ENCODE data around the gene F5.
"Not testable (repeated sequence)": the region's sequence is repeated elsewhere in the genome, so short reads cannot be mapped to it uniquely, and the experiment has no call there.

F5 gene

DNA sequence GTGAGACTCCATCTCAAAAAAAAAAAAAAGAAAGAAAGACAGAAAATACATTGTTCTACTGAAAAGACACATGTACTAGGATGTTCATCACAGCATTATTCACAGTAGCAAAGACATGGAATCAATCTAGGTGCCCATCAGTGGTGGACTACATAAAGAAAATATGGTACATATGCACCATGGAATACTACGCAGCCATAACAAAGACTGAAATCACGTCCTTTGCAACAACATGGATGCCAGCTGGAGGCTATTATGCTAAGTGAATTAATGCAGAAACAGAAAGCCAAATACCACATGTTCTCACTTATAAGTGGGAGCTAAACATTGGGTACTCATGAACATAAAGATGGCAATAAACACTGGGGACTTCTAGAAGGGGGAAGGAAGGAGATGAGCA lies 51.6 kb downstream of the F5 start:
- DNase-seq, result no peak

- not testable (repeated sequence) for DNase-seq
Measured at GRCh38 chr1:169533528-169534190, 52.6 kb downstream of the F5 start.

DNA sequence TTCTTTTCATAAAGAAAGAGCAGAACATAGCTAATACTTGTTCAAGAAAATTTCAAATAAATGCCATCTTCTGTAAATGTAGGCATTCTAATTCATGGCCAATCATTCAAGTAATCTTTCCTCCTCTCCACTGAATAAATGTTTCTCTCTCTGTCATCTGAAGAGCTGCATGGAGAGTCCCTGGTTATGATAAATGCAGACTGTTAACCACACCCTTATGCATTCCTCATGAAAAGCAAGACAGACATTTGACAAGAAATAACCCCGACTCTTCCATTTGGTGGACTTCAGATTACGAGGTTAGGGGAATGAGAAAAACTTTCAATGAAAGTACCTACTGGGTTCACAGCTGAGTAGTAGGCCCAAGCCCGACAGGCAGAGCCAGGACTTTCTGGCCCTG lies 55.8 kb downstream of the F5 start:
- DNase-seq, result no peak

DNA sequence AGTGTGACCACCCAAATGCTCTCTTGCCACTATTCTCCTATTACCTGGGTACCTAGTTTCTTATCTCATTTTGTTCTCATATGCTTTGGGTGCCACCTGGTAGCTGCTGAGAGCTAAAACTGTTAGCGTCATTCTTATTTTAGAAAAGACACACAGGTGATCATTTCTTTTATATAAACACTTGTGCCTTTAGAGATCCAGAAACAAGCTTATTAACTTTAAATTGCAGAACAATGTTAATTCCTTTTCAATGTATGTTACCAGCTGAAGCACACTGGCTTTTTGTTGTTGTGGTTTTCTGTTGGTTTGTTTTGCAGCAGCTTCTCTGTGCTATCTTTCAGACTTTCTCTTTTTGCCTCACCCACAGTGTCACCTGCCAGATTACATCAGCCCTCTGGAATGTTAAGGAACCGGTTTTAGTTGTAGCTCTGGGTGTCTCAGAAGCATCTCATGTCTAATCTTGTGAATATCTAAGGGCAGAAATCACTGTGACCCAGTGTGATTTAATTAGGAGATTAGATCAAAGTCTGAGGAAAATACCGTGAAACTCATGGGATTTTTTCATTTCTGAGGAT lies 57.1 kb downstream of the F5 start:
- no peak for DNase-seq

DNA sequence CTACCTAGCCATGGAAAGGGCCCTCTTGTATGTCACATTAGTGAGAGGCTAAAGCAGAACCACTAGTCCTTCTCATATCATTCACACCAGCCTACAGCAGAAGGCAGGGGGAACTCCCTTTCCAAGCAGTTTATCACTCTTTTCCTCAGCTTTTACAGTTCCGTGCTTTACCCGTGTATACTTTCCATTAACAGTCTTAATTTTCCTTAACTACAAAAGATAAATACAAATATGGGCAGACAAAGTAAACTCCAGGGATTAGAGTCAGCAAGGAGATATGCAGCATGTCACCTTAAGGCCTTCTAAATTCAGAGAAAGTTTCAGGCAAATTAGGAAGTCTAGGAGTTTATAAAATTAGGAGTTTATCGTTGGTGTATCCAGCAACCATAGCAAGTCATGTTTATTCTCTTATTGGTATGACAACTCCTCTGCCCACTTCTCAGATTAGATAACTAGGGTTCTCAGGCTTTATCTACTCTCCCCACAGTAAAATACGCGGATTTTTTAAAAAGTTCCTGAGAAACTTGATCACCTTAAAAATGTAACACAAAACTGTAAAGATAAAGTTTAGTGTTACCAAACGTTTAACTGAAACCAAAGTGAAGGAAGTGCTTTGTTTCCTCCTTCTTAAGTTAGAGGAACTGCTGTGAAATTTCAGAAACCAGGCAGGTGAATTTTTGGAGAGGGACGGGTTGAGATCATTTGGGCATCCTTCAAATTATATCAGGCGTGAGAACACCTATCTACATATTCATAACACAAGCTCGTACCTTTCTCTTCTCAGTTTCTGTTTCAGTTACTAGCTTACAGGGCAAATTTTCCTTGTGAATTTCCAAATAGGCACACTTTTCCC lies 57.8 kb downstream of the F5 start:
- DNase-seq, result no peak

DNA sequence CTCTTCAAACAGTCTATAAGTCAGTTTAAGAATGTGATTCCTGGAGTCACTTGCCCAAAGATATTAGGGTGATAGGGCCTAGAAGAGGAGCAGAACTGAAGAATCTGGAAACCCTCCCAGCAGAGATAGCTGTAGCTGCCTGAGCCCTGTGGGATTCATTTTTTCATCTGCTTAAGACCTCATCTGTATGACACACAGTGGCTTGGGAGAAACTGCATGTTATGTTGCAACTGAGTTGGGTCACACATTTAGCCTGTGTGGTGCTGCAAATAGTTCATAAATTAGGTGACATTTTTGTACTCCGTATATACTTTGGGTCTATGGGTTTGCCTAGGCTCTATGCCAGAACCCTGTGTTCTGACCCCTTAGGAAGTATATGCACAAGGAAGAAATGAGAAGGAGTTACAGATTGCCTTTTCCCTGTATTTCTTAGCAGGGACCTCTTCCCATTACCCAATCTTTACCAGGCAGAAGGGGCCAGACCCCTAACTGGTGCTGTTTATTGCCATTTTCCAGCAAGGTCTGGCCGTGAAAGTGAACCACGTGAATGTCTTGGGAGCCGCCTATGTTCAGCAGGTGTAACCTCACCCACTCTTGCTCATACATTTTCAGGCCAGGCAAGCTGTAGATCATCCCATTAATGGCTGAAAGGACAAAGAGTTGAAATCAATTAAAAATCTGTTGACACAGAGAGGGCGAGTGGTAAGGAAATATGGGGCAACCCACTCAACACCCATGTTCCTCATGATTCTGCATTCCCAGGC lies 58.6 kb downstream of the F5 start:
- DNase-seq, result no peak

DNA sequence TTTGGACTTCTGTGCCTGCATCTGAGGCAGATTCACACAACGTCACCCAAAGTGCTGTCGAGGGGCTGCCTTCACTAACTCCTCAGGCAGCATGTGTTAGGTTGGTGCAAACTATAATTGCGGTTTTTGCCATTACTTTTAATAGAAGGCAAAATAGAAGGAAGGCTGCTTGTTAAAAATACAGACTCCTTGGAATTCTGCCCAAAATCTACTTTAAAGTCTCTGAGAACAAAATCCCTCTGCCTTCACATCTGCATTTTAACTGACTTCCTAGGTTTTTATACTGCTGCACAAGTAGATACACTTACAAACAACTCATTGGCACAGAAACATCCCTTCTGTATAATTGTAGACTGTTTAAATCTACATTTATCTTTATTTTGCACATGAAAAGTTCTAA lies 59.3 kb downstream of the F5 start:
- no peak for DNase-seq

DNA sequence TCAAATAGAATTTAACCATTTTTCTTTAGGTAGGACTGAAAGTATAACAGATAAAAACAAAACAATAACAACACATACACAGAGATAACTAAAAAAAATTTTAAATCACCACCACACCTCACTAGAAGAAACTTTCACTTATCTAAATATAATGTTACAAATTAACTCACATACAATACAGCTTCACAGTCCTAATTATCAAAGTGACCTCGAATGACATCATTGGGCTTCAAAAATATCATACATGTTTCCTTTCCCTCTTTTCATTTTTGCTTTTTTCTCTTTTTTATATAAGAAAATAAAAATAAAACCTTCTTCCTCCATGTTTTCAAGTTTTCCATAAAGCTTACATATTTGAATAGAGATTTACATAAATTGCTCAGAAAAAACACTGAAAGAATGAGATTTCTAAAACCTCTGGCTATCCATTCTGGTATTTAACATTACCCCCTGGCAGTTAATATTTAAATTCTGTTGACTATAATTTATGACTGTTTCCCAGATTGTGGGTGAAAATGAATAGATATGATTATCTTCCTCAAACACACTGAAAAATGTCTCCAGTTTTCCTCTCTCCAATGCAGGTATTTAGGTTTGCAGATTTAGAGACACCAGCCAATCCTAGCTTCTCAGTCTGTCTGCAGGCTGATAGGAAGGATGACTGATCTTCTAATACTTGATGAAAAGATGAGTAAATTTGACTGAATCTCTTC lies 60.0 kb downstream of the F5 start:
- no peak for DNase-seq

DNA sequence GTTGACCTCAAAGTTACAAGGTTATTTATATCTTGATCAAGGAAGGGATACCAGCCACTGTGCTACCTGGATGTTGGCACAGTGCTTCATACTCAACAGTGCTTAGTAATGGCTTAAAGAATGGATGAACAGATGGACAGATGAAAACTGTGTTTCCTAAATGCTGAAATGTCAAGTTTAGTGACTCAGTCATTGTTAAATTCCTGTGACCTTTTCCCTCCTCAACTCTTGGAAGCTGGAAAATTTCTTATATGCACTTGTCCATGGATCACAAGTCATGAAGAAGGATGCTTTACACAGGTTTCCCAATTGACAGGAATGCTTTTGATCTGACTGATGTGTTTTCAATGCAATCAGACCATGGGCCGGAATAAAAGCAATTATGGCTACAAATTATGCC lies 60.9 kb downstream of the F5 start:
- DNase-seq, result no peak

DNA sequence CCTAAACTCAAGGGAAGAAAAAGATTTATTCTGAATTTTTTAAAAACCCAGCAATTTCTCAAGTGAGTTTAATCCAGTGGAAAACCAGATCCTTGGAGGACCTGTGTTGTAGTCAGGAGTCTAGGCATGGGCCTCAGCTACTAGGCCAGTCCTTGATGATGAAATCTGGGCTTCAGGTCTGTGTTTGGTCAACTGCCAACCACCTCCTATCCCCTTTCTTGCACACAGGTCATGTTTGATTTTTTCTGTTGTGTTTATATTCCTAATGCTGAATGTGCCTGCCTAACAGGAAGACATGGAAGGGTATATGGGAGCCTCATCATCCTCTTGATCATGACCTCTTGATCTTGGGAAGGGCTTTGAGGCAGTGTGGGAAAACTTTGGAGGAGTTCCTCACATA lies 62.4 kb downstream of the F5 start:
- DNase-seq, result no peak

DNA sequence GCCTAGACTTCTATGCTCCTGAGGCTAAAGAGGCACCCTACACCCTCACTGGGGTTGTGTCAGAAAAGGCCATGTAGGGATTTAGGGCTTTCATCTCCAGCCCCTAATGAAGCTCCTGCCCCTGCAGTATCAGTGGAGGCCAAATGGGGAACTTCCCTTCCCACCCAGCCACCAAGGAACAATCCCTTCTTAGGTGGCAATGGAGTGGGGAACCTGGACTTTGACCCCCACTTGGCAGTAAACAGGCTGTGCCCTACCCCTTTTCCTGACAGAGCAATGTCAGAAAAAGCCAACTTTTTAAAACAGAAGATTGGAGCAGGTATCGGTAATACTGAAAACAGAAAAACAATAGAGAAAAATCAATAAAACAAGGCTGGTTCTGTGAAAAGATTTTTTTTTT lies 65.1 kb downstream of the F5 start:
- no peak for DNase-seq

DNA sequence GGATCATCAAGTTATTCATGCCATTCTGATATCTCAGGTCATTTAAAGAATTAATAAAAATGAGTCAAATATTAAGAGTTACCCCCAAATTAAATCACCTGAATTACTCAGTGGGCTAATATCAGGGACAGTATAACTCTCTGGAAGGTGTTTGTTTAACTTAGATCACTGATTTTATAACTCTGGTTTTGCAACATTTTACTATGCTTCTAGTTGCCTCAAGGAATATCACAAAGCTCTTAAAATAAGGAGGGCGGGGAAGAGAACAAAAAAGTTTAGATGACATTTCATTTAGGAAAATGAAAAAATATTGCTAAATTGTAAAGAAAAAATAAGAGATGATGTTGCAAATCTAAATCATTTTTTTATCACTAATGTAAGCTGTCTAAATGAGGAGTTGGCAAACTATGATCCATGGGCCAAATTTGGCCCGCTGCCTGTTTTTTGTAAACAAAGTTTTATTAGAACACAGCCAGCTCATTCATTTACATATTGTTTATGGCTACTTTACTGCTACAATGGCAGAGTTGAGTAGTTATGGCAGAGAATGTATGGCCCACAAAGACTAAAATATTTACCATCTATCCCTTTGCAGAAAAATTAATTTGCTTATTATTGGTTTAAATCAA lies 68.6 kb downstream of the F5 start:
- DNase-seq, result no peak

GRCh38 chr1:169515641-169516040 lies 70.6 kb downstream of the F5 start:
- DNase-seq, result no peak

DNA sequence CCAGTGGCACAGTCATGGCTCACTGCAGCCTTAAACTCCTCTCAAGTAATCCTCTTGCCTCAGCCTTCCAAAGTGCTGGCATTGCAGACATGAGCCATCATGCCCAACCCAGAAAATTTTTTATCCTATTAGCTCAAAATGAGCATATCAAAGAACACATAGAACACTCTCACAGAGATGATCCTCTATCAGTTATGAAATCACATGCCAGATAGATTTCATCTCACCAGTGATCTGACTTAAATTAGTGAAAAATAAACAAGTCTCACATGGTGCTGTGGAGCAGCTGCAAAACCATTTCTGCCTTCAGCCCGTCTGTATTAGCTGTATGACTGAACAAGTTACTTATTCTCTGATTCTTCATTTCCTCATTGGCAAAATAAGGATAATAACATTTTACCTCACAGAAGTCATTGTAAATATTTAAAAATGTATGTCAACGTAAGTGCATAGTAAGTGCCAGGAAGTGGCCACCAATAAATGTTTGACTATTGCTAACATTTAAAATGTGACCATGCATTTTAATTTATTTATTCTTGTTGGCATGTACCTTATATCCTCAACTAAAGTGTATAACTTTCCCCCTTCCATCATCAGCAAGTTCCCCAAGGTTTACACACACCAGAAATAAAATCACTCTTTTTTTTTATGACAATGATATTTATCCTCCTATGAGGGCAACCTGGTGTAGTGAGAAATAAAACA lies 71.6 kb downstream of the F5 start:
- DNase-seq, result no peak

DNA sequence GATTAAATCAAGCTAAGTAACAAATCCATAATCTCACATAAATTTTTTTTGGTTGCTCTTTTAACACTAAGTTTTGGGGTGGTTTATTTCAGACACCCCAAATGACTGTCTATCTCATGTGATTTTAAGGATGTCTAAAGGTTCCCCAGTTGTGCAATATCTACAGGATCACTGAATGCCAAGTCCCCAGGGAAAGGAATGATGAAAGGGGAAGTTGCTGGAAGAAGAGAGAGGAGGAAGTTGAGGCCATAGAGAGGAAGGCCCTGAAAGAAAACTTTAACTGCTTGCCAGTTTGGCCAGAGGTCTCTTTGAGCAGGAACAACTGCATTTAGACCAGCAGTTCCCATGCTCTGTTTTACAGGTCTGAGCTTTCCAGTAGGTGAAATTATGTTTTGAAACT lies 73.1 kb downstream of the F5 start:
- DNase-seq, result no peak

DNA sequence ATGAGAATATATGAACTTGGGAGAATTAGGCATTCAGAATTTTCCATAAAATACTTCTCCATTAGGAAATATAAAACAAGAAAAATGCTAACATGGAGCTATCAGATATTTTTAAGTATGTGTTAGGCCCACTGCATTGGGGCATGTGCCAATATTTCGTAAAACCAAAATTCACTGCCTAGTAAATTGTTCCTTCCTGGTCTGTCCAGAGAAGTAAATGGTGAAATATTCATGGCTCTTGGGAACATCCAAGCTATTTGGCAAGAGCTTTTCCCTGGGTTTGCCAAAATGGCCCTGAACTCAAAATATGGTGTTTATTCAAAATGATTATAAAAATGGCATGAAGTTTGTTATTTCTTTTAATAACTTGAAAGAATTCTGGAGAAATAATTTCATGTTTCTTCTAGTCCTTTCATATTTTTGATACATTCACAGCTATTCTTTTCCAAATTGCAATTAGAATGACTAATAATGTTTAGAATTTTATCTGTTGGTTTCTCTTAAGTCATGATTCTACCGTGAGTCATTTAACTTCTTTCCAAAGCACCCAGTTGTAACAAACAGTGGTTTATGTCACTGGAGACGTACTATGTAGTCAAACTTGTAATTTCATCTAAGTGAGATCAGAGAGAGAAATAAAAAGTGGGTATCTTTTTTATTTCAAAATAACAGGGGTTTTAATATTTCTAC lies 74.8 kb downstream of the F5 start:
- no peak for DNase-seq

DNA sequence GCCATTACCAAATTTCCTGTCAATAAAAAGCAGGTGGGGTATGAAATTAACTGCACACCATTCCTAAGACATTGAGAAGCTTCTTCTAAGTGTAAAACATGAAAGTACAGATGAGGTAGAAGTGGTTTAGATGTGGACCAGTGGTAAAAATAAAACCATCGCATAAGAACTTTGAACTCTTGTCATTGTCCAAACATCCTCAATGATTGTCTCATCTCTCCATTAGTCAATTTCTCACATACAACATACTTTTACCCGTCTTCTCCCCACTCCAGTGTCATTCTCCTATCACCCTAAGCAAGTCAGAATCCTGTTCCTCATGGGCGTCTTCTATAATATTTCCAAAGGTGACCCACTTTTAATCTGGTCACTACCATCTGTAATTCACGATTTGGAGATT lies 76.2 kb downstream of the F5 start:
- no peak for DNase-seq

- DNase-seq, result no peak
Measured at GRCh38 chr1:169509354-169509753, 76.9 kb downstream of the F5 start.

DNA sequence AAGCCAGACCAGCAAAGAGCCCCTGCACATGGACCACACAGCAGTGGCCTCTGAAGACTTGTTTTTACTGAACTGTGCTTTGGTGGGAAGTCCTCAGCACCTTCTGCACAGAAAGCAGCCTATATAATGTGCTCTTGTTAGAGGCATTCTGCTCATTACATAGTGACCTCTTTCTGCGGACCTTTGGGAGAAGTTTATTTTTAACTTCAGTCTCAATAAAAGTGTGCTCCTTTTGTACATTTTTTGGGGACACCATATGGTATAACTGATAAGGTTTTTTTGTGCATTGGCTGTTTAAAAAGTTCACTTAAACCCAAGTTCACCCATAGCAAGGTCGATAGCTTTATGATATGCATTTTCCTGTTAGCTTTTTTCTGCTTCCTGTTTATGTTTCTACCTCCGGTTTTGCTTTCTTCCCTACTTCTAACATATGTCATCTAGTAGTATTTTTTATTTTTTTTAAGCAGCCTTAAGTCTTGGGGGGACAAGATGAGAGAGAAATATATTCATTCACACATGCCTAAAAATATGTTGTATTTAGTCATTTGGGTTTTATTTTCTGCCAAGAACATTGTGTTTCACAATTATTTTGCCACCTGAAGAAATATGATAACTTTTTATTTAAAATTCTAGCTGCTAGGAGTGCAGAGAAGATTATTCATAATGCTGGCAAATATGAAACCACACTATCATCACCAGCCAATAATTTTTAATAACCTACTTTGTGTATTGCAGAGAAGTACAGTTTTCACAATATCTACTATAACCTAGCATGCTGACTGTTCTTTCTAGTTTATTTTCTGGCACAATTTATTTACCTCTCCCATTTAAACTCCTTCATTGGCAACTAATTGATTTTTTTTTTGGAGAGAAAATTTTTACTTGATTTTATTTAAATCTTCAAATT lies 77.6 kb downstream of the F5 start:
- DNase-seq, result no peak

DNA sequence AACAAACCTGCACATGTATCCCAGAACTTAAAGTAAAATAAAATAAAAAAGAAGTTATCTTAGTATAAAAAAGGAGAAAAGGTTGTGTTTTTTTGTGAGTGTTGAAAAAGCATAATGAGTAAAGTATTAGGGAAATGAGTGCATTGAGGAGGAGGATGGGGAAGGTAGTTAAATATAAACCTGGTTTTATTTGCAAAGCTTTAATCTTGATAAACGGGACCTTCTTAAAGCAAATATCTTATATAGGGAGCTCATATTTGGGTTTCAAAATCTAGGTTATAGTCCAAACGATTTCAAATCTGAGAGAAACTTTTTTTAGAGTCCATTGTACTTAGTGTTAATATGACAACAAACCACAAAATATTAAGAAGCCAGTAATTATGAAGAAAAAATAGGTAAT lies 78.9 kb downstream of the F5 start:
- DNase-seq, result no peak
